HCT116 (cell line): ENCODE measurements around the gene C3orf22. TPM values are rescaled to one million over a fixed set of nuclear protein-coding genes. Genes with fewer than 3 reads are reported as not detected.

Experiments used
- ATAC-seq: fragments of 200-7000 bp; cut with Tn5 transposase; 2 replicates; pipeline ENCODE4 v1.9.1; 2020; ENCODE audit warnings: mild to moderate bottlenecking, moderate library complexity
- BruUV-seq: library from RNA; stranded (reverse); fragments of 400-500 nt; replicated peaks from 2 replicates; lab custom pipeline; 2021; lab: Mats Ljungman, UMichigan
- CTCF ChIA-PET: fragments of 300-600 bp; sonication (Branson Sonifier 250); formaldehyde crosslinking; loops from one replicate; lab custom pipeline; 2021; ENCODE audit warnings: antibody characterized with exemption; lab: Charles Lee
- POLR2A ChIA-PET: fragments of 300-600, 350-600 bp; sonication (Branson Sonifier 250); formaldehyde crosslinking; loops from one replicate; lab custom pipeline; 2021; ENCODE audit warnings: antibody characterized with exemption; lab: Charles Lee
- RAD21 ChIA-PET, 2 experiments: fragments of 300-600 bp; sonication (Branson Sonifier 250); formaldehyde crosslinking; loops; one replicate each; lab custom pipeline; 2023; ENCODE audit warnings: low total read pairs in 2 of 2; ENCODE audit not compliant: uncharacterized antibody in 2 of 2, unreplicated experiment in 2 of 2, low non-redundant PET in 1 of 2; lab: Charles Lee
- DNase-seq: peaks from one replicate; pipeline ENCODE4 v3.0.0-alpha.2; 2010; ENCODE audit warnings: low read depth, low spot score
- H2AFZ ChIP-seq: fragments of 200-600 bp; shearing (Covaris generic), sonication (generic); 2 replicates; pipeline ENCODE4 v1.6.1; 2017; ENCODE audit warnings: low read depth, mixed run types, mixed read lengths, antibody characterized with exemption, low read length; ENCODE audit not compliant: poor library complexity, severe bottlenecking
- H3K27ac ChIP-seq: 2 replicates; pipeline ENCODE4 v1.5.1; 2012; ENCODE audit warnings: low read depth, low read length
- H3K27me3 ChIP-seq: fragments of 200-600 bp; sonication (generic); 2 replicates; pipeline ENCODE4 v1.6.1; 2016; ENCODE audit warnings: mixed run types, low read length, mixed read lengths; ENCODE audit not compliant: insufficient read depth
- H3K36me3 ChIP-seq, 2 experiments: fragments of 200-500 bp in 1 of 2; fragments of 200-600 bp in 1 of 2; sonication (Bioruptor generic) in 1 of 2; sonication (generic) in 1 of 2; 2 replicates each; pipeline versions ENCODE4 v1.5.1 to v1.6.1; 2014 to 2016; ENCODE audit warnings: low read length in 2 of 2, inconsistent platforms in 1 of 2, mixed read lengths in 1 of 2, mixed run types in 1 of 2; ENCODE audit not compliant: insufficient read depth in 2 of 2, control insufficient read depth in 1 of 2
- H3K4me1 ChIP-seq, 2 experiments: fragments of 200-600 bp in 1 of 2; sonication (generic) in 1 of 2; 2 replicates each; pipeline versions ENCODE4 v1.5.1 to v1.6.1; 2012 to 2017; ENCODE audit warnings: low read length in 2 of 2, inconsistent platforms in 1 of 2, mild to moderate bottlenecking in 1 of 2, mixed read lengths in 1 of 2, mixed run types in 1 of 2, moderate library complexity in 1 of 2; ENCODE audit not compliant: insufficient read depth in 2 of 2, control insufficient read depth in 1 of 2
- H3K4me2 ChIP-seq: fragments of 200-600 bp; sonication (generic); 2 replicates; pipeline ENCODE4 v1.6.1; 2017; ENCODE audit warnings: mixed run types, low read length, mixed read lengths
- H3K4me3 ChIP-seq, 2 experiments: fragments of 200-600 bp in 1 of 2; sonication (generic) in 1 of 2; replicated peaks in 1 of 2; 2 replicates each; pipeline ENCODE4 v1.5.1; 2011 to 2016; ENCODE audit warnings: low read length in 2 of 2, control low read depth in 1 of 2, low read depth in 1 of 2, mild to moderate bottlenecking in 1 of 2, mixed read lengths in 1 of 2, mixed run types in 1 of 2
- H3K79me2 ChIP-seq: fragments of 200-600 bp; sonication (generic); 2 replicates; pipeline ENCODE4 v1.6.1; 2017; ENCODE audit warnings: mild to moderate bottlenecking, mixed run types, low read length, moderate library complexity, mixed read lengths; ENCODE audit not compliant: insufficient read depth
- H3K9ac ChIP-seq: fragments of 200-600 bp; sonication (generic); 2 replicates; pipeline ENCODE4 v1.6.1; 2016; ENCODE audit warnings: low read length, mixed read lengths
- H3K9me2 ChIP-seq: fragments of 200-600 bp; sonication (generic), shearing (Covaris generic); 2 replicates; pipeline ENCODE4 v1.6.1; 2017; ENCODE audit warnings: mixed run types, mild to moderate bottlenecking, moderate library complexity; ENCODE audit not compliant: insufficient read depth
- H3K9me3 ChIP-seq, 2 experiments: fragments of 200-500 bp in 1 of 2; fragments of 200-600 bp in 1 of 2; sonication (Bioruptor generic) in 1 of 2; sonication (generic) in 1 of 2; 2 replicates each; pipeline ENCODE4 v1.6.1; 2014 to 2017; ENCODE audit warnings: low read length in 2 of 2, mixed read lengths in 2 of 2, inconsistent platforms in 1 of 2, low read depth in 1 of 2, mild to moderate bottlenecking in 1 of 2, mixed run types in 1 of 2, moderate library complexity in 1 of 2; ENCODE audit not compliant: control insufficient read depth in 1 of 2, insufficient read depth in 1 of 2
- H4K20me1 ChIP-seq: fragments of 200-600 bp; sonication (generic), shearing (Covaris generic); 2 replicates; pipeline ENCODE4 v1.6.1; 2017; ENCODE audit warnings: mixed run types, mild to moderate bottlenecking, moderate library complexity; ENCODE audit not compliant: insufficient read depth
- intact Hi-C: fragments of 100-400 bp; cut with micrococcal nuclease; formaldehyde crosslinking; loops from 2 replicates; pipeline ENCODE4 v1.10.0; 2022
- total RNA-seq: library from RNA; stranded (reverse); gene quantifications from one replicate; pipeline ENCODE4 v1.2.1, GENCODE V29; 2021; ENCODE audit not compliant: unreplicated experiment
- TF ChIP-seq, protein P1 (sequence below): IDR thresholded peaks from 2 replicates; pipeline ENCODE4 v1.6.1; 2012; ENCODE audit warnings: low read depth
- TF ChIP-seq, protein P2 (sequence below), 3 experiments: fragments of 200-600 bp in 1 of 3; sonication (generic) in 1 of 3; IDR thresholded peaks in 2 of 3; conservative IDR thresholded peaks in 1 of 3; 2 replicates each; pipeline ENCODE4 v1.5.1; 2012 to 2017; ENCODE audit warnings: low read depth in 2 of 3, low read length in 2 of 3, antibody characterized with exemption in 1 of 3, borderline replicate concordance in 1 of 3, control low read depth in 1 of 3, mild to moderate bottlenecking in 1 of 3, mixed read lengths in 1 of 3, mixed run types in 1 of 3, moderate library complexity in 1 of 3; ENCODE audit not compliant: insufficient read depth in 1 of 3

The C3orf22 gene
- total RNA-seq, 1 experiment from 2014 or later: not detected

DNA sequence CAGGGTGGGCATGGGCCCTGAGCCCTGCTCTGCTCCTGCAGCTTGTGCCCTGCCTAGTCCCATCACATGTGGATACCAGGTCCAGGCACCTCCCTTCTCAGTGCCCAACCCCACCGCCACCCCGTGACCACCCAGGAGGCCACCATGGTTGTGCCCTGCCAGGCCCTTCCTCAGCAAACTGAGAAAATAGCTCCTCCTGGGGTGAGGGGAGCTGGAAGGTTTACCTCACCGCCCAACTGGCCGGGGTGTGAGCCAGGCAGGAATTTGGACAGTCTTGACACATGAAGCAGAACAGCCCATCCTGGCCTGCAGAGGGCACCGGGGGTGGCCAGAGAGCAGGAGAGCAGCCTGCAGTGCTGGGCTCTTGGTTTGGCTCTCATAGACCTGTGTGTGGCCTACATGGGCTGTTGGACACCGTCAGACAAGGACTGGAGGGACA, 11.4 kb upstream of the C3orf22 start:
- Histone ChIP-seq H3K36me3 (no peaks in the 10 kb centered on the region), H3K27me3 (no peaks in the 10 kb centered on the region), H4K20me1 (no peaks in the 10 kb centered on the region), H3K4me2 (no peak overlapping the region), H2AFZ (no peak overlapping the region), H3K4me1 (no peaks in the 10 kb centered on the region), H3K79me2 (no peaks in the 10 kb centered on the region), H3K9ac (no peak overlapping the region), H3K9me2 (no peaks in the 10 kb centered on the region), H3K9me3 (no peaks in the 10 kb centered on the region), H3K27ac (no peak overlapping the region), H3K4me3 (no peak overlapping the region)
- POLR2A ChIA-PET: no interaction called here
- ATAC-seq (peak; percentile 73), DNase-seq (no peak)
- intact Hi-C loops: no loop called here
- RAD21 ChIA-PET: no interaction called here
- CTCF ChIA-PET: interaction anchor here (1.5 kb wide), 1 partner anchor 47 kb away, joined by 3 read pairs; no protein-coding TSS in a partner anchor
- no TSS peak for BruUV-seq
- TF ChIP-seq, protein P1, sequence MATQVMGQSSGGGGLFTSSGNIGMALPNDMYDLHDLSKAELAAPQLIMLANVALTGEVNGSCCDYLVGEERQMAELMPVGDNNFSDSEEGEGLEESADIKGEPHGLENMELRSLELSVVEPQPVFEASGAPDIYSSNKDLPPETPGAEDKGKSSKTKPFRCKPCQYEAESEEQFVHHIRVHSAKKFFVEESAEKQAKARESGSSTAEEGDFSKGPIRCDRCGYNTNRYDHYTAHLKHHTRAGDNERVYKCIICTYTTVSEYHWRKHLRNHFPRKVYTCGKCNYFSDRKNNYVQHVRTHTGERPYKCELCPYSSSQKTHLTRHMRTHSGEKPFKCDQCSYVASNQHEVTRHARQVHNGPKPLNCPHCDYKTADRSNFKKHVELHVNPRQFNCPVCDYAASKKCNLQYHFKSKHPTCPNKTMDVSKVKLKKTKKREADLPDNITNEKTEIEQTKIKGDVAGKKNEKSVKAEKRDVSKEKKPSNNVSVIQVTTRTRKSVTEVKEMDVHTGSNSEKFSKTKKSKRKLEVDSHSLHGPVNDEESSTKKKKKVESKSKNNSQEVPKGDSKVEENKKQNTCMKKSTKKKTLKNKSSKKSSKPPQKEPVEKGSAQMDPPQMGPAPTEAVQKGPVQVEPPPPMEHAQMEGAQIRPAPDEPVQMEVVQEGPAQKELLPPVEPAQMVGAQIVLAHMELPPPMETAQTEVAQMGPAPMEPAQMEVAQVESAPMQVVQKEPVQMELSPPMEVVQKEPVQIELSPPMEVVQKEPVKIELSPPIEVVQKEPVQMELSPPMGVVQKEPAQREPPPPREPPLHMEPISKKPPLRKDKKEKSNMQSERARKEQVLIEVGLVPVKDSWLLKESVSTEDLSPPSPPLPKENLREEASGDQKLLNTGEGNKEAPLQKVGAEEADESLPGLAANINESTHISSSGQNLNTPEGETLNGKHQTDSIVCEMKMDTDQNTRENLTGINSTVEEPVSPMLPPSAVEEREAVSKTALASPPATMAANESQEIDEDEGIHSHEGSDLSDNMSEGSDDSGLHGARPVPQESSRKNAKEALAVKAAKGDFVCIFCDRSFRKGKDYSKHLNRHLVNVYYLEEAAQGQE: no peak
- TF ChIP-seq, protein P2, sequence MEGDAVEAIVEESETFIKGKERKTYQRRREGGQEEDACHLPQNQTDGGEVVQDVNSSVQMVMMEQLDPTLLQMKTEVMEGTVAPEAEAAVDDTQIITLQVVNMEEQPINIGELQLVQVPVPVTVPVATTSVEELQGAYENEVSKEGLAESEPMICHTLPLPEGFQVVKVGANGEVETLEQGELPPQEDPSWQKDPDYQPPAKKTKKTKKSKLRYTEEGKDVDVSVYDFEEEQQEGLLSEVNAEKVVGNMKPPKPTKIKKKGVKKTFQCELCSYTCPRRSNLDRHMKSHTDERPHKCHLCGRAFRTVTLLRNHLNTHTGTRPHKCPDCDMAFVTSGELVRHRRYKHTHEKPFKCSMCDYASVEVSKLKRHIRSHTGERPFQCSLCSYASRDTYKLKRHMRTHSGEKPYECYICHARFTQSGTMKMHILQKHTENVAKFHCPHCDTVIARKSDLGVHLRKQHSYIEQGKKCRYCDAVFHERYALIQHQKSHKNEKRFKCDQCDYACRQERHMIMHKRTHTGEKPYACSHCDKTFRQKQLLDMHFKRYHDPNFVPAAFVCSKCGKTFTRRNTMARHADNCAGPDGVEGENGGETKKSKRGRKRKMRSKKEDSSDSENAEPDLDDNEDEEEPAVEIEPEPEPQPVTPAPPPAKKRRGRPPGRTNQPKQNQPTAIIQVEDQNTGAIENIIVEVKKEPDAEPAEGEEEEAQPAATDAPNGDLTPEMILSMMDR (IDR thresholded peaks at IDR 0.05 in 2 of 3, conservative IDR thresholded peaks at IDR 0.05 in 1 of 3; ENCODE audit: borderline replicate concordance in 1 of 3, insufficient read depth in 1 of 3, low read depth in 2 of 3, low read length in 2 of 3): 0 out of 6 replicates have a peak, but pooled peaks of 2 of the 3 experiments have one; percentile 13 to 17
